ENCODE measurements around the gene CALY.

- no peak for TF ChIP-seq GATA2 (CRISPR knock-in tag; IDR thresholded peaks at IDR 0.05)
- no peak for TF ChIP-seq EZH2phosphoT487 (IDR thresholded peaks at IDR 0.05; ENCODE audit: borderline replicate concordance, low read depth)
- TF ChIP-seq CTCF (IDR thresholded peaks at IDR 0.05): no peak
- TF ChIP-seq RFX5 (IDR thresholded peaks at IDR 0.05; ENCODE audit: low read length): no peak
- no peak for TF ChIP-seq FOXM1 (IDR thresholded peaks at IDR 0.05; ENCODE audit: low read depth)
- TF ChIP-seq EP300 (IDR thresholded peaks at IDR 0.05; ENCODE audit: borderline replicate concordance in 1 of 2, low read depth in 1 of 2, low read length in 1 of 2): no peak
- TF ChIP-seq USF2 (IDR thresholded peaks at IDR 0.05; ENCODE audit: borderline replicate concordance, low read depth, low read length): no peak
- TF ChIP-seq TAF1 (IDR thresholded peaks at IDR 0.05; ENCODE audit: borderline replicate concordance, low read depth, low read length): no peak
- no peak for TF ChIP-seq POLR2AphosphoS5 (IDR thresholded peaks at IDR 0.05; ENCODE audit: low read depth, low read length)
- no peak for TF ChIP-seq SMC3 (IDR thresholded peaks at IDR 0.05; ENCODE audit: low read depth, low read length)
- TF ChIP-seq RAD21 (IDR thresholded peaks at IDR 0.05; ENCODE audit: low read length): no peak
Measured at GRCh38 chr10:133283931-133284330, 52.8 kb downstream of the CALY start.

Data from SK-N-SH (cell line).